Esophagus (tissue), 2 donors: Measurements from ENCODE around the gene COL10A1. TPM values are rescaled to one million over a fixed set of nuclear protein-coding genes. Genes with fewer than 3 reads are reported as not detected.

ENCODE experiments used
- H3K27ac ChIP-seq, 2 donors: one replicate each; pipeline ENCODE4 v1.5.1; 2013; ENCODE audit warnings: low read depth in 2 of 2, mild to moderate bottlenecking in 2 of 2, inconsistent platforms in 1 of 2, low read length in 1 of 2, moderate library complexity in 1 of 2
- H3K27me3 ChIP-seq, 2 donors: one replicate each; pipeline ENCODE4 v1.6.1; 2013; ENCODE audit warnings: low read length in 2 of 2, control low read depth in 1 of 2, mild to moderate bottlenecking in 1 of 2; ENCODE audit not compliant: insufficient read depth in 2 of 2, control insufficient read depth in 1 of 2
- H3K36me3 ChIP-seq, 2 donors: one replicate each; pipeline ENCODE4 v1.6.1; 2013; ENCODE audit warnings: low read length in 1 of 2; ENCODE audit not compliant: control insufficient read depth in 2 of 2, insufficient read depth in 2 of 2
- H3K4me1 ChIP-seq, 2 donors: one replicate each; pipeline ENCODE4 v1.6.1; 2013; ENCODE audit warnings: low read length in 1 of 2; ENCODE audit not compliant: control insufficient read depth in 2 of 2, insufficient read depth in 2 of 2
- H3K4me3 ChIP-seq, 2 donors: one replicate each; pipeline ENCODE4 v1.5.1; 2013; ENCODE audit warnings: low read length in 2 of 2, mild to moderate bottlenecking in 2 of 2, low read depth in 1 of 2, moderate library complexity in 1 of 2
- H3K9me3 ChIP-seq, 2 donors: one replicate each; pipeline ENCODE4 v1.6.1; 2013; ENCODE audit warnings: mild to moderate bottlenecking in 2 of 2, low read depth in 1 of 2, low read length in 1 of 2, moderate library complexity in 1 of 2; ENCODE audit not compliant: control insufficient read depth in 2 of 2, insufficient read depth in 1 of 2
- WGBS, 2 donors: extraction: QIAGEN DNeasy Blood & Tissue Kit; methylation state at CpG; one replicate each; pipeline ENCODE4 v1.1.7; 2013; 5-methylcytosine and 5-hydroxymethylcytosine counted together
- polyA plus RNA-seq, 2 donors: library from polyadenylated mRNA; stranded (reverse); fragments of 200-250 nt; gene quantifications; one replicate each; pipeline ENCODE4 v1.2.3, GENCODE V29; 2013
- donor health status: healthy with polysubstance abuse.
- donor health status: Bipolar disorder and iron deficiency.

COL10A1 gene
- polyA plus RNA-seq, 2 donors, result not detected

- WGBS, 2 donors, result 43% methylated on average over 1 of the region's 1 CpG
- Histone ChIP-seq H3K4me3 (no peak overlapping the region), H3K36me3 (peaks cover 5 to 10% of the 10 kb centered on the region in 2 donors), H3K27ac (no peak overlapping the region), H3K27me3 (no peaks in the 10 kb centered on the region), H3K9me3 (no peaks in the 10 kb centered on the region), H3K4me1 (peaks cover 2 to 4% of the 10 kb centered on the region in 2 donors)
Observed at GRCh38 chr6:116106146-116106545, 19.8 kb downstream of the COL10A1 start.

GRCh38 chr6:116105247-116105646 lies 20.7 kb downstream of the COL10A1 start:
- 84 to 91% methylated on average over 3 of the region's 3 CpGs for WGBS, 2 donors
- Histone ChIP-seq H3K27ac (no peak overlapping the region), H3K27me3 (no peaks in the 10 kb centered on the region), H3K4me1 (peaks cover 2 to 4% of the 10 kb centered on the region in 2 donors), H3K9me3 (no peaks in the 10 kb centered on the region), H3K36me3 (peaks cover 0 to 7% of the 10 kb centered on the region in 2 donors), H3K4me3 (no peak overlapping the region)

DNA sequence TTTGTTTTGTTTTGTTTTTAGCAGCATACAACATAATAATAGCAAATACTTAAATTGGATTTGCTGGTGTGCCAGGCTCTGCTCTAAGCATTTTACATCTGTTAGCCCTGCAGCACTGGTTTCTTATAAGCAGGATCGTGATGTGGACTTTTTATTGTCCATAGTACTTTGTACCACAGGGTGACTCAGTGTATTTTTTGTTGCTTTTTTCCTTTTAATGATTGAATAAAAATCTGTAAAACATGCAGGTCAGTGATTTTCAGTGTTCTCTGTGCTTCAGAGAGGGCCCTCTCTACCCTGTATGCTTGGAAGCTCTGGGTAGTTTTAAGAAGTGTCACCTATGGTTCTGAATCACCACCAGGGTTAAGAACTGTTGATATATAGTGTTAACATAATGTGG lies 21.3 kb downstream of the COL10A1 start:
- no peak overlapping the region for H3K4me3 ChIP-seq
- peaks cover 0 to 7% of the 10 kb centered on the region in 2 donors for H3K36me3 ChIP-seq
- no peak overlapping the region for H3K27ac ChIP-seq
- 89 to 98% methylated on average over 1 of the region's 1 CpG for WGBS, 2 donors
- H3K9me3 ChIP-seq, result no peaks in the 10 kb centered on the region
- H3K27me3 ChIP-seq, result no peaks in the 10 kb centered on the region
- H3K4me1 ChIP-seq, result peaks cover 2 to 4% of the 10 kb centered on the region in 2 donors

GRCh38 chr6:116102873-116103272 lies 23.1 kb downstream of the COL10A1 start:
- 80 to 82% methylated on average over 4 of the region's 4 CpGs for WGBS, 2 donors
- Histone ChIP-seq H3K9me3 (no peaks in the 10 kb centered on the region), H3K27ac (no peak overlapping the region), H3K4me3 (no peak overlapping the region), H3K36me3 (peaks cover 0 to 4% of the 10 kb centered on the region in 2 donors), H3K4me1 (peaks cover 2 to 4% of the 10 kb centered on the region in 2 donors), H3K27me3 (no peaks in the 10 kb centered on the region)

DNA sequence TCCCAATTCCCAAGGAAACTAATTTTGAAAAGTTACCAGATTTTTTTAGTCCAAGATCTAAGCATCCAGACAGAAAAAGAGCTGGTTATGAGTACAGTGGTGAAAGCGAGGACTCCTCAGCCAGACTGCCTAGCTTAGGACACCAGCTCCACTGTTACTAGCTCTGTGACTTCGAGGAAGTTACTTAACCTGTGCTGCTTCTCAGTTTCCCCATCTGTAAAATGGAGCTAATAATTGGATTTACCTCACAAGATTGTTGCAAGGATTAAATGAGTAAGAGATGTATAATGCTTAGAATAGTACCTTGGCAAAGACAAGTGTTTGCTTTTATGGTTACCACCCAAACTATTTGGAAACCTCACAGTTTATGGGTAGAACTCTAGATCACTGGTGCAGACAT lies 24.1 kb downstream of the COL10A1 start:
- peaks cover 2 to 4% of the 10 kb centered on the region in 2 donors for H3K4me1 ChIP-seq
- H3K27ac ChIP-seq, result peak overlapping the region in 1 of 2 donors; percentile 29
- no peaks in the 10 kb centered on the region for H3K27me3 ChIP-seq
- H3K4me3 ChIP-seq, result peak overlapping the region in 1 of 2 donors; percentile 69
- WGBS, 2 donors, result 54 to 58% methylated on average over 2 of the region's 2 CpGs
- H3K9me3 ChIP-seq, result no peaks in the 10 kb centered on the region
- H3K36me3 ChIP-seq, result peaks cover 0 to 4% of the 10 kb centered on the region in 2 donors

- Histone ChIP-seq H3K9me3 (no peaks in the 10 kb centered on the region), H3K27me3 (no peaks in the 10 kb centered on the region), H3K36me3 (peaks cover 0 to 4% of the 10 kb centered on the region in 2 donors), H3K27ac (peak overlapping the region; percentile 98), H3K4me3 (peak overlapping the region; percentile 69 to 95), H3K4me1 (peaks cover 2 to 4% of the 10 kb centered on the region in 2 donors)
- WGBS, 2 donors, result 2% methylated on average over 12 of the region's 12 CpGs
Observed at GRCh38 chr6:116101302-116101718, 24.6 kb downstream of the COL10A1 start.

- H3K4me3 ChIP-seq, result peak within 1 kb of the TSS; percentile 69 to 95
- no peaks in the 10 kb centered on the region for H3K27me3 ChIP-seq
- H3K9me3 ChIP-seq, result no peaks in the 10 kb centered on the region
- peak within 1 kb of the TSS; percentile 98 for H3K27ac ChIP-seq
- peaks cover 2 to 4% of the 10 kb centered on the region in 2 donors for H3K4me1 ChIP-seq
- H3K36me3 ChIP-seq, result peaks cover 0 to 4% of the 10 kb centered on the region in 2 donors
- WGBS, 2 donors, result 0 to 1% methylated on average over 83 to 87 of the region's 87 CpGs
Observed at GRCh38 chr6:116100419-116101301, 25.3 kb downstream of the COL10A1 start, which contains the start of gene NT5DC1. NT5DC1 (plus strand) TSS chr6:116100853; CDS start chr6:116100931, 78 bp downstream.

DNA sequence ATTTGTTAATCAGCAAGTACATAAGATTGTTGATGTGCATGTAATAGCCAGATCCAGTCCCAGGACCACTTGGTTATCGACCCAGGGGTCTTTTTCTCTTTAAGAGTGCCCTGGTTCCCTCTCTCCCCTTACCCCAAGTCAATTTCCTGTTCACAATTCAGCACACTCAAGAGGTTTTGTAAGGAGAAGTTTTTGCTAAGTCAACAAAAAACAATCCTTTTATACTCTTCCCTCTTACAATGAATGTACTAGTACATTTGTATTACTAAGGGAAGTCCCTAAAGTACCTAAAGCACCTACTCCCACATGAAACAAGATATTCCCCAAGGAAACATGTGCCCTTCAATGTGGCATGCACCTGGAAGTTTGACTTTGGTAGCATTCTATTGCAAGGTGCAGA lies 26.9 kb downstream of the COL10A1 start:
- Histone ChIP-seq H3K4me3 (no peak overlapping the region), H3K27me3 (no peaks in the 10 kb centered on the region), H3K9me3 (no peaks in the 10 kb centered on the region), H3K4me1 (peaks cover 2% of the 10 kb centered on the region in 2 donors), H3K36me3 (peaks cover 0 to 4% of the 10 kb centered on the region in 2 donors), H3K27ac (no peak overlapping the region)
- WGBS, 2 donors, result 65 to 77% methylated on average over 1 of the region's 1 CpG

GRCh38 chr6:116096979-116097816 lies 28.7 kb downstream of the COL10A1 start:
- Histone ChIP-seq H3K4me1 (no peaks in the 10 kb centered on the region), H3K27me3 (no peaks in the 10 kb centered on the region), H3K27ac (no peak overlapping the region), H3K36me3 (no peaks in the 10 kb centered on the region), H3K9me3 (no peaks in the 10 kb centered on the region), H3K4me3 (no peak overlapping the region)
- 32 to 33% methylated on average over 2 of the region's 2 CpGs for WGBS, 2 donors
